H9 (cell line): ENCODE data around the gene COLEC12. TPM values are rescaled to one million over a fixed set of nuclear protein-coding genes. Genes with fewer than 3 reads are reported as not detected.

Source experiments
- DNase-seq: peaks from one replicate; pipeline ENCODE4 v3.0.0-alpha.2; 2017
- H2AFZ ChIP-seq: one replicate; pipeline ENCODE4 v1.6.1; 2013; ENCODE audit warnings: mild to moderate bottlenecking, low read length, control low read depth, moderate library complexity
- H2AK5ac ChIP-seq: 2 replicates; pipeline ENCODE4 v1.6.1; 2013; ENCODE audit warnings: low read length, control low read depth, mixed read lengths; ENCODE audit not compliant: insufficient read length
- H2BK120ac ChIP-seq: one replicate; pipeline ENCODE4 v1.6.1; 2013; ENCODE audit warnings: low read depth, mild to moderate bottlenecking, low read length, control low read depth, inconsistent platforms; ENCODE audit not compliant: poor library complexity, severe bottlenecking
- H2BK12ac ChIP-seq: 2 replicates; pipeline ENCODE4 v1.6.1; 2013; ENCODE audit warnings: low read length, control low read depth, mixed read lengths, low read depth; ENCODE audit not compliant: insufficient read length
- H2BK15ac ChIP-seq: 2 replicates; pipeline ENCODE4 v1.6.1; 2013; ENCODE audit warnings: low read depth, low read length, control low read depth
- H2BK20ac ChIP-seq: one replicate; pipeline ENCODE4 v1.6.1; 2013; ENCODE audit warnings: low read depth, mild to moderate bottlenecking, low read length, control low read depth, inconsistent platforms; ENCODE audit not compliant: poor library complexity, severe bottlenecking
- H2BK5ac ChIP-seq: 2 replicates; pipeline ENCODE4 v1.6.1; 2013; ENCODE audit warnings: low read length, control low read depth, mixed read lengths; ENCODE audit not compliant: insufficient read length
- H3K14ac ChIP-seq: 2 replicates; pipeline ENCODE4 v1.6.1; 2013; ENCODE audit warnings: low read length, control low read depth; ENCODE audit not compliant: insufficient read depth
- H3K18ac ChIP-seq: 2 replicates; pipeline ENCODE4 v1.6.1; 2013; ENCODE audit warnings: low read depth, mild to moderate bottlenecking, mixed read lengths, low read length, control low read depth; ENCODE audit not compliant: insufficient read length
- H3K23ac ChIP-seq: 2 replicates; pipeline ENCODE4 v1.6.1; 2013; ENCODE audit warnings: low read length, control low read depth, mixed read lengths, low read depth; ENCODE audit not compliant: insufficient read length
- H3K23me2 ChIP-seq: 2 replicates; pipeline ENCODE4 v1.6.1; 2013; ENCODE audit warnings: low read depth, mild to moderate bottlenecking, mixed read lengths, low read length, control low read depth; ENCODE audit not compliant: insufficient read length, poor library complexity, severe bottlenecking
- H3K27ac ChIP-seq: 2 replicates; pipeline ENCODE4 v1.5.1; 2013; ENCODE audit warnings: low read length, control low read depth, mixed read lengths, low read depth; ENCODE audit not compliant: insufficient read length
- H3K27me3 ChIP-seq: 2 replicates; pipeline ENCODE4 v1.6.1; 2013; ENCODE audit warnings: low read length, control low read depth, inconsistent platforms; ENCODE audit not compliant: insufficient read depth
- H3K4ac ChIP-seq: 2 replicates; pipeline ENCODE4 v1.6.1; 2013; ENCODE audit warnings: low read depth, mild to moderate bottlenecking, control low read depth, inconsistent platforms, low read length, moderate library complexity
- H3K4me1 ChIP-seq: 2 replicates; pipeline ENCODE4 v1.6.1; 2013; ENCODE audit warnings: low read length, control low read depth, inconsistent platforms; ENCODE audit not compliant: insufficient read depth
- H3K4me2 ChIP-seq: 2 replicates; pipeline ENCODE4 v1.6.1; 2013; ENCODE audit warnings: low read length, control low read depth, mixed read lengths; ENCODE audit not compliant: insufficient read length, insufficient read depth
- H3K56ac ChIP-seq: 2 replicates; pipeline ENCODE4 v1.6.1; 2013; ENCODE audit warnings: low read depth, mild to moderate bottlenecking, mixed read lengths, low read length, control low read depth; ENCODE audit not compliant: insufficient read length
- H3K79me1 ChIP-seq: 2 replicates; pipeline ENCODE4 v1.6.1; 2013; ENCODE audit warnings: low read depth, mild to moderate bottlenecking, moderate library complexity, low read length, control low read depth, inconsistent platforms; ENCODE audit not compliant: insufficient read depth, poor library complexity, severe bottlenecking
- H3K79me2 ChIP-seq: 2 replicates; pipeline ENCODE4 v1.6.1; 2013; ENCODE audit warnings: low read length, control low read depth, inconsistent platforms; ENCODE audit not compliant: insufficient read depth
- H3K9ac ChIP-seq: 2 replicates; pipeline ENCODE4 v1.6.1; 2013; ENCODE audit warnings: low read length, control low read depth, mixed read lengths; ENCODE audit not compliant: insufficient read length; ENCODE audit errors: extremely low read depth
- H3K9me3 ChIP-seq: one replicate; pipeline ENCODE4 v1.6.1; 2013; ENCODE audit warnings: low read depth, low read length, inconsistent platforms; ENCODE audit not compliant: control insufficient read depth
- H3T11ph ChIP-seq: one replicate; pipeline ENCODE4 v1.6.1; 2013; ENCODE audit warnings: mild to moderate bottlenecking, low read length, control low read depth, inconsistent platforms
- H4K20me1 ChIP-seq: one replicate; pipeline ENCODE4 v1.6.1; 2013; ENCODE audit not compliant: control insufficient read depth, insufficient read length, insufficient read depth
- H4K5ac ChIP-seq: 2 replicates; pipeline ENCODE4 v1.6.1; 2013; ENCODE audit warnings: low read depth, mild to moderate bottlenecking, mixed read lengths, low read length, control low read depth; ENCODE audit not compliant: insufficient read length
- H4K8ac ChIP-seq: replicated peaks from 2 replicates; pipeline ENCODE4 v1.6.1; 2013; ENCODE audit warnings: low read length, control low read depth, mixed read lengths, low read depth; ENCODE audit not compliant: insufficient read length
- H4K91ac ChIP-seq: 2 replicates; pipeline ENCODE4 v1.6.1; 2013; ENCODE audit warnings: low read depth, mild to moderate bottlenecking, moderate library complexity, mixed read lengths, low read length, control low read depth; ENCODE audit not compliant: insufficient read length
- H3K27ac Mint-ChIP-seq, 3 experiments: 2 replicates in 2 of 3; 3 replicates in 1 of 3; pipeline ENCODE4 v1.8.0; 2020 to 2021; ENCODE audit warnings: mixed read lengths in 3 of 3, mild to moderate bottlenecking in 1 of 3, moderate library complexity in 1 of 3
- H3K27me3 Mint-ChIP-seq: 2 replicates; pipeline ENCODE4 v1.8.0; 2021; ENCODE audit warnings: low read depth, mild to moderate bottlenecking, moderate library complexity, mixed read lengths
- H3K36me3 Mint-ChIP-seq, 3 experiments: 2 replicates in 2 of 3; 3 replicates in 1 of 3; pipeline ENCODE4 v1.8.0; 2020 to 2021; ENCODE audit warnings: low read depth in 3 of 3, mixed read lengths in 3 of 3; ENCODE audit not compliant: insufficient read depth in 1 of 3
- H3K4me1 Mint-ChIP-seq, 2 experiments: 2 replicates each; pipeline ENCODE4 v1.8.0; 2020; ENCODE audit warnings: mixed read lengths in 2 of 2
- H3K4me3 Mint-ChIP-seq, 2 experiments: 2 replicates in 1 of 2; 3 replicates in 1 of 2; pipeline ENCODE4 v1.8.0; 2020 to 2021; ENCODE audit warnings: mild to moderate bottlenecking in 2 of 2, mixed read lengths in 2 of 2, moderate library complexity in 1 of 2
- H3K9me3 Mint-ChIP-seq, 2 experiments: 2 replicates in 1 of 2; 3 replicates in 1 of 2; pipeline ENCODE4 v1.8.0; 2020; ENCODE audit warnings: mild to moderate bottlenecking in 2 of 2, mixed read lengths in 2 of 2, moderate library complexity in 1 of 2
- WGBS: extraction: QIAGEN DNeasy Blood & Tissue Kit; methylation state at CpG from one replicate; pipeline ENCODE4 v1.1.7; 2013; ENCODE audit warnings: missing lambda C conversion rate, low lambda C conversion rate, mixed read lengths; ENCODE audit not compliant: insufficient read length; ENCODE audit errors: extremely low coverage; 5-methylcytosine and 5-hydroxymethylcytosine counted together
- total RNA-seq: library from RNA; stranded (reverse); gene quantifications from 2 replicates; pipeline ENCODE4 v1.2.1, GENCODE V29; 2021
- TF ChIP-seq, protein P1 (sequence below): fragments of 200-600 bp; sonication (generic); conservative IDR thresholded peaks from 3 replicates; pipeline ENCODE4 v1.8.0; 2021; ENCODE audit warnings: antibody characterized with exemption, mild to moderate bottlenecking

Gene COLEC12
- total RNA-seq, 1 experiment from 2014 or later, result 0.70 TPM

DNA sequence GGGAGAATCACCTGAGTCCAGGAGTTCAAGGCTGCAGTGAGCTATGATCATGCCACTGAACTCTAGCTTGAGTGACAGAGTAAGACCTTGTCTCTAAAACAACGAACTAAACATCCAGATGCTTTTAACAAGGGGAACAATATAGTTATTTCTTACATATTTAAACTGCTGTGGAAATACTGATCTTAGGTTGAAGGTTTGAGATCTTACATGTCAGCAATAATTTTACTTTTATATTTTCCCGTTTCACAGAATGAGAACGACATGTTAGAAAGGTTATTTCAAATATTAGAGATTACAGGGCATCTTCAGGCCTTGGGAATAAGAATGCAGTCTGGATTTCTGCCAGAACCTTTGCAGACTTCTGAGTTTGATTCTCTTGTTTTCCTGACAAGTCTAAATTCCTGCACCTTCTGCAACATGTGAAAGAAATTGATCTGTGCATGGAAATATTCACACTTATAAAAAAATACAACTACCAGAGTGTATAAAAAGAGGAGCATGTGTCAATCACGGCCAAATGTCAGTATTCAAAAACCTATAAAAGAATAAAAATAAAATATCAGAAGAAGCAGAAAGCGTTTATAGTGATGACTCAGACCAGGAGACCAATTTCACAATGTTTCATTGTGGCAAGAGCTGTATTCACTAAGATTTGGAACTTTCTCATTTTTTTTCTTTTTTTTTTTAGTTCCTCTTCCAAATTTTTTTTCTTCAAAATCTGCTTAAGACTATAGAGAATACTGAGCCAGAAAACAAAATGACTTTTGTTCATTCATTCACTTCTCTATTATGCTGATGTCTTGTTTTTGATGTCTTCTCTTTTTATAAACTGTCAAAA is 29.6 kb downstream of the COLEC12 start:
- Histone ChIP-seq H3K4me1 (peaks cover 4% of the 10 kb centered on the region; the same call in 1 of the 2 replicates), H4K20me1 (no peaks in the 10 kb centered on the region), H2AFZ (no peak overlapping the region), H3K56ac (no peak overlapping the region), H3K27ac (no peak overlapping the region), H4K5ac (no peak overlapping the region), H2BK12ac (no peak overlapping the region), H3K27me3 (no peaks in the 10 kb centered on the region), H3K23ac (no peak overlapping the region), H3K14ac (no peak overlapping the region), H2BK120ac (no peak overlapping the region), H2BK20ac (no peak overlapping the region), H2BK15ac (no peak overlapping the region), H4K8ac (no peak overlapping the region), H3K23me2 (no peaks in the 10 kb centered on the region), H3K4me2 (no peak overlapping the region), H4K91ac (no peak overlapping the region), H3K9me3 (no peaks in the 10 kb centered on the region), H2AK5ac (no peak overlapping the region), H3T11ph (no peak overlapping the region), H3K79me1 (no peaks in the 10 kb centered on the region), H2BK5ac (no peak overlapping the region), H3K9ac (no peak overlapping the region), H3K79me2 (no peaks in the 10 kb centered on the region), H3K18ac (no peak overlapping the region), H3K4ac (no peak overlapping the region)
- no peak overlapping the region for H3K27ac Mint-ChIP-seq
- H3K9me3 Mint-ChIP-seq, result no peaks in the 10 kb centered on the region
- TF ChIP-seq, protein P1, sequence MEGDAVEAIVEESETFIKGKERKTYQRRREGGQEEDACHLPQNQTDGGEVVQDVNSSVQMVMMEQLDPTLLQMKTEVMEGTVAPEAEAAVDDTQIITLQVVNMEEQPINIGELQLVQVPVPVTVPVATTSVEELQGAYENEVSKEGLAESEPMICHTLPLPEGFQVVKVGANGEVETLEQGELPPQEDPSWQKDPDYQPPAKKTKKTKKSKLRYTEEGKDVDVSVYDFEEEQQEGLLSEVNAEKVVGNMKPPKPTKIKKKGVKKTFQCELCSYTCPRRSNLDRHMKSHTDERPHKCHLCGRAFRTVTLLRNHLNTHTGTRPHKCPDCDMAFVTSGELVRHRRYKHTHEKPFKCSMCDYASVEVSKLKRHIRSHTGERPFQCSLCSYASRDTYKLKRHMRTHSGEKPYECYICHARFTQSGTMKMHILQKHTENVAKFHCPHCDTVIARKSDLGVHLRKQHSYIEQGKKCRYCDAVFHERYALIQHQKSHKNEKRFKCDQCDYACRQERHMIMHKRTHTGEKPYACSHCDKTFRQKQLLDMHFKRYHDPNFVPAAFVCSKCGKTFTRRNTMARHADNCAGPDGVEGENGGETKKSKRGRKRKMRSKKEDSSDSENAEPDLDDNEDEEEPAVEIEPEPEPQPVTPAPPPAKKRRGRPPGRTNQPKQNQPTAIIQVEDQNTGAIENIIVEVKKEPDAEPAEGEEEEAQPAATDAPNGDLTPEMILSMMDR, result no peak
- DNase-seq, result no peak
- H3K4me1 Mint-ChIP-seq, result peaks cover 11 to 17% of the 10 kb centered on the region in 2 experiments
- no peaks in the 10 kb centered on the region for H3K36me3 Mint-ChIP-seq
- no peaks in the 10 kb centered on the region; the same call in none of the 2 replicates for H3K27me3 Mint-ChIP-seq
- no peak overlapping the region for H3K4me3 Mint-ChIP-seq
- no CpG with 5 or more reads among the region's 5 CpGs for WGBS
